Lower lobe of right lung (tissue), 2 donors: ENCODE data around the gene MUC12. TPM values are rescaled to one million over a fixed set of nuclear protein-coding genes. Genes with fewer than 3 reads are reported as not detected.
A peak's percentile ranks its signal among the peaks of the same experiment; 100 is the strongest.
"Not testable (repeated sequence)": the region's sequence is repeated elsewhere in the genome, so short reads cannot be mapped to it uniquely, and the experiment has no call there.

Experiments
- ATAC-seq, 2 donors: fragments of 200-7000 bp; cut with Tn5 transposase; one replicate each; pipeline ENCODE4 v1.9.1; 2020 to 2022; ENCODE audit warnings: mild to moderate bottlenecking in 2 of 2, moderate library complexity in 2 of 2
- DNase-seq: peaks from one replicate; pipeline ENCODE4 v3.0.0-alpha.2; 2020
- H3K27ac ChIP-seq: fragments of 200-600 bp; one replicate; pipeline ENCODE4 v1.8.0; 2022
- H3K27me3 ChIP-seq: fragments of 200-600 bp; one replicate; pipeline ENCODE4 v1.8.0; 2022; ENCODE audit warnings: low read depth
- H3K36me3 ChIP-seq: fragments of 200-600 bp; one replicate; pipeline ENCODE4 v1.8.0; 2022; ENCODE audit warnings: mild to moderate bottlenecking
- H3K4me1 ChIP-seq: fragments of 200-600 bp; one replicate; pipeline ENCODE4 v1.8.0; 2022
- H3K4me3 ChIP-seq: fragments of 200-600 bp; one replicate; pipeline ENCODE4 v1.8.0; 2022; ENCODE audit warnings: mild to moderate bottlenecking
- H3K9me3 ChIP-seq: fragments of 200-600 bp; one replicate; pipeline ENCODE4 v1.8.0; 2022
- intact Hi-C: fragments of 100-400 bp; cut with DNase I; formaldehyde crosslinking; loops from one replicate; pipeline ENCODE4 v1.11.0; 2022
- total RNA-seq: library from RNA; stranded (reverse); fragmentation: NEBNext Ultra II Directional; extraction: Animal tissue kit (Norgen Biotek cat#: 25700); gene quantifications from one replicate; pipeline ENCODE4 v1.2.1, GENCODE V29; 2021
- TF ChIP-seq, protein P1 (sequence below): fragments of 200-600 bp; IDR thresholded peaks from one replicate; pipeline ENCODE4 v1.8.0; 2022; ENCODE audit warnings: antibody characterized with exemption, mild to moderate bottlenecking
- donor health status: DM: no; HTN: yes; CAD: no; lungs with severe emphysema.

The MUC12 gene
- total RNA-seq, 1 donor from 2014 or later = 1.2 TPM

- H3K36me3 ChIP-seq = no peaks in the 10 kb centered on the region
- H3K4me3 ChIP-seq = no peak overlapping the region
- H3K27ac ChIP-seq = no peak overlapping the region
- no peaks in the 10 kb centered on the region for H3K9me3 ChIP-seq
- ATAC-seq (no peak), DNase-seq (no peak)
- H3K4me1 ChIP-seq = no peaks in the 10 kb centered on the region
- H3K27me3 ChIP-seq = peaks cover 63% of the 10 kb centered on the region
- intact Hi-C loops = loop anchor here (5.0 kb wide), 1 partner anchor 162 kb away; the partner anchor contains the start of gene ACHE
- TF ChIP-seq, protein P1, sequence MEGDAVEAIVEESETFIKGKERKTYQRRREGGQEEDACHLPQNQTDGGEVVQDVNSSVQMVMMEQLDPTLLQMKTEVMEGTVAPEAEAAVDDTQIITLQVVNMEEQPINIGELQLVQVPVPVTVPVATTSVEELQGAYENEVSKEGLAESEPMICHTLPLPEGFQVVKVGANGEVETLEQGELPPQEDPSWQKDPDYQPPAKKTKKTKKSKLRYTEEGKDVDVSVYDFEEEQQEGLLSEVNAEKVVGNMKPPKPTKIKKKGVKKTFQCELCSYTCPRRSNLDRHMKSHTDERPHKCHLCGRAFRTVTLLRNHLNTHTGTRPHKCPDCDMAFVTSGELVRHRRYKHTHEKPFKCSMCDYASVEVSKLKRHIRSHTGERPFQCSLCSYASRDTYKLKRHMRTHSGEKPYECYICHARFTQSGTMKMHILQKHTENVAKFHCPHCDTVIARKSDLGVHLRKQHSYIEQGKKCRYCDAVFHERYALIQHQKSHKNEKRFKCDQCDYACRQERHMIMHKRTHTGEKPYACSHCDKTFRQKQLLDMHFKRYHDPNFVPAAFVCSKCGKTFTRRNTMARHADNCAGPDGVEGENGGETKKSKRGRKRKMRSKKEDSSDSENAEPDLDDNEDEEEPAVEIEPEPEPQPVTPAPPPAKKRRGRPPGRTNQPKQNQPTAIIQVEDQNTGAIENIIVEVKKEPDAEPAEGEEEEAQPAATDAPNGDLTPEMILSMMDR = no peak
Measured at GRCh38 chr7:101059620-101059942, 90.2 kb downstream of the MUC12 start.

DNA sequence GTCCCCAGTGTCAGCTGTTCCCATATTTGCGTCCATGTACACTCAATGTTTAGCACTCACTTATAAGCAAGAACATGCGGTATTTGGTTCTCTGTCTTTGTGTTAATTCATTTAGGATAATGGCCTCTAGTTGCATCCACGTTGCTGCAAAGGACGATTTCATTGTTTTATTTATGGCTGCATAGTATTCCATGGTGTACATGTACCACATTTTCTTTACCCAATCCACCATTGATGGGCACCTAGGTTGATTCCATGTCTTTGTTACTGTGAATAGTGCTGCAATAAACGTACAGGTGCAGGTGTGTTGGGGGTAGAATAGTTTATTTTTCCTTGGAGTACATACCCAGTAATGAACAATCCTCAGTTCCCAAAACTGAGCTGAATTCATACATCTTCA is 91.6 kb downstream of the MUC12 start:
- Histone ChIP-seq H3K4me3 (no peak overlapping the region), H3K27me3 (peaks cover 64% of the 10 kb centered on the region), H3K36me3 (no peaks in the 10 kb centered on the region), H3K4me1 (no peaks in the 10 kb centered on the region), H3K9me3 (no peaks in the 10 kb centered on the region), H3K27ac (no peak overlapping the region)
- intact Hi-C loops = no loop called here
- no peak for ATAC-seq
- TF ChIP-seq, protein P1 = no peak
- no peak for DNase-seq

DNA sequence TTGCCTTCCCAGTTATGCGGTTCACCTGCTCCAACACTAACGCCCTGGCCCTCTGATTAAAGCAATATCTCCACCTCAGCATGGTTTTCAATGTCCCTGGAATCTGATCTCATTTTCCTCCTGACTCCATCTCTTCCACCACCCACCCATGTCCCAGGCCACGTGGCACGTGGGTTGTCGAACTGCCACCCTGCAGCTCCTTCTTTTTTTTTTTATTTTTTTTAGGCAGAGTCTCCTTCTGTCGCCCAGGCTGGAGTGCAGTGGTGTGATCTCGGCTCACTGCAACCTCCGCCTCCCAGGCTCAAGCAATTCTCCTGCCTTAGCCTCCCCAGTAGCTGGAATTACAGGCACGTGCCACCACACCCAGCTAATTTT is 94.8 kb downstream of the MUC12 start:
- H3K4me1 ChIP-seq, H3K36me3 ChIP-seq, H3K9me3 ChIP-seq, H3K4me3 ChIP-seq, intact Hi-C loops, ATAC-seq, H3K27ac ChIP-seq, DNase-seq: not testable (repeated sequence)
- H3K27me3 ChIP-seq = peaks cover 51% of the 10 kb centered on the region

GRCh38 chr7:101065162-101065561 is 95.8 kb downstream of the MUC12 start:
- ATAC-seq, H3K4me1 ChIP-seq, H3K9me3 ChIP-seq, H3K27ac ChIP-seq, H3K36me3 ChIP-seq, H3K4me3 ChIP-seq, intact Hi-C loops: not testable (repeated sequence)
- peak; percentile 4 for DNase-seq
- H3K27me3 ChIP-seq = peaks cover 43% of the 10 kb centered on the region

DNA sequence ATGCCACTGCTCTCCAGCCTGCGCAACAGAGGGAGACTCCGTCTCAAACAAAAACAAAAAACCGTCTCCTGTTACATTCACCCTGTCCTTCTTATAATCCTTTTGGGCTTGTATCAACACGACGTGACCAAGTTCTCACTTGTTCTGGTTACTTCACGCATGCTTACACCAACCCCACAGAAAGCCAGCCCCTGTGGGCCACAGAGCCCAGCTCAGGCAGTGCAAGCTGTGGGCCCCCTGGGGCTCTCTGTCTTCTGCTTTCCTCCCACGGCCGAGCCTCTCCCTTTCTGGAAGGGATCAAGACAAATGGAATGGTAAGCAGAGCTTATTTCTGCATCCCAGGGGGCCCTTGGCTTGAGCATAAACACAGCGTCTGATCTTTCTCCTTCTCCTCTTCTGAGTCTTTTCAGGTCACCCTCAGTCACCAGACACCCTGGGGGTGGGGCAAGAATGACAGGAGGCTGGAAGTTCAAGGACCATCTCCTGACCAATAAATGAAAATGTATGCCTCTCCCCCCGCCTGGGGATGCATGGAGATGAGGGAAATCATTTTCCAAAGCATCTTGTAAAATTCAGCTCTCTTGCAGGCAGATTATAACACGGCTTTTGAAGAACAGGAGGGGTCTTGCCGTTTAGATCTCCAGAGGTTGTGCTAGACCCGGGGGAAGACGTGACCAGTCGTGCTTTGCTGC is 96.9 kb downstream of the MUC12 start:
- Histone ChIP-seq H3K27me3 (peaks cover 31% of the 10 kb centered on the region), H3K27ac (no peak overlapping the region), H3K36me3 (no peaks in the 10 kb centered on the region), H3K4me1 (no peaks in the 10 kb centered on the region), H3K9me3 (no peaks in the 10 kb centered on the region), H3K4me3 (no peak overlapping the region)
- TF ChIP-seq, protein P1 = no peak
- ATAC-seq = no peak
- DNase-seq = peak; percentile 20
- intact Hi-C loops = no loop called here

DNA sequence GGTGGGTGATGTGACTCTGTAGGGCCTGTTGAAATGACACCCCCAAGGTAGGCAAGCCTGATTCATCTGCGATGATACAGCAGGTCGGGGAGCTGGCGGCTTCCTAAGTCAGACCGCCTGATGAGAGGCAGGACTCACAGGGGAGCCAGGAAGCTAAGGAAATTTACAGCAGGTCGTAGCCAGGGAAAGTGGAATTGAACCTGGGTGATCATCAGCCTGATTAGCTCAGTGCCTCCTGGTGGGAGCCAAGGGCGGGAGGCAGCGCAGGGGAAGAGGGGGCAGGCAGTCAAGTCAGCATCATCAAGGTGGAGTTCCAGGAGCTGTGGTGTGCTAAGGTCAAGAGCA is 97.4 kb downstream of the MUC12 start:
- intact Hi-C loops = no loop called here
- TF ChIP-seq, protein P1 = no peak
- H3K27ac ChIP-seq = no peak overlapping the region
- no peaks in the 10 kb centered on the region for H3K36me3 ChIP-seq
- H3K4me3 ChIP-seq = no peak overlapping the region
- ATAC-seq (no peak), DNase-seq (peak; percentile 18)
- H3K9me3 ChIP-seq = no peaks in the 10 kb centered on the region
- no peaks in the 10 kb centered on the region for H3K4me1 ChIP-seq
- peaks cover 26% of the 10 kb centered on the region for H3K27me3 ChIP-seq

DNA sequence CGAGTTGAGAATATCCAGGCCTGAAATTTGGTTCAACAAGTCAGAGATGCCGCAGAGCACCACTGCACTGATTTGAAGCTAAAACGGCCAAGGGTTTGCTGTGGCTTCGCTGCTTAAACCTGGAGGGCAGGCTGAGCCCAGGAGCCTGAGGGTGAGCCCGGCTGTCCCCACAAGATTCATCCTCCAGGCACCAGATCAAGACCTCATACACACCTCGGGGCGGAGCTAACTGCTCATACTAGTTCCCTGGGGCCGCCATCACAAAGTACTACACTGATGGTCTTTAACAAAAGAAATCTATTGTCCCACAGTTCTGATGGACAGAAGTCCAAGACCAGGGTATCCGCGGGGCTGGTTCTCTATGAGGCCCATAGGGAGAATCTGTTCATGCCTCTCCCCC is 99.0 kb downstream of the MUC12 start:
- peaks cover 23% of the 10 kb centered on the region for H3K27me3 ChIP-seq
- intact Hi-C loops = no loop called here
- ATAC-seq = no peak

More for the DNA sequence above, 99.0 kb downstream of the MUC12 start:
- H3K36me3 ChIP-seq = no peaks in the 10 kb centered on the region
- H3K4me3 ChIP-seq = no peak overlapping the region
- H3K4me1 ChIP-seq = no peaks in the 10 kb centered on the region
- peak; percentile 7 for DNase-seq
- no peak overlapping the region for H3K27ac ChIP-seq
- no peaks in the 10 kb centered on the region for H3K9me3 ChIP-seq
- TF ChIP-seq, protein P1 = no peak
